ENCODE results near the gene MTMR1.

Gene MTMR1

DNA sequence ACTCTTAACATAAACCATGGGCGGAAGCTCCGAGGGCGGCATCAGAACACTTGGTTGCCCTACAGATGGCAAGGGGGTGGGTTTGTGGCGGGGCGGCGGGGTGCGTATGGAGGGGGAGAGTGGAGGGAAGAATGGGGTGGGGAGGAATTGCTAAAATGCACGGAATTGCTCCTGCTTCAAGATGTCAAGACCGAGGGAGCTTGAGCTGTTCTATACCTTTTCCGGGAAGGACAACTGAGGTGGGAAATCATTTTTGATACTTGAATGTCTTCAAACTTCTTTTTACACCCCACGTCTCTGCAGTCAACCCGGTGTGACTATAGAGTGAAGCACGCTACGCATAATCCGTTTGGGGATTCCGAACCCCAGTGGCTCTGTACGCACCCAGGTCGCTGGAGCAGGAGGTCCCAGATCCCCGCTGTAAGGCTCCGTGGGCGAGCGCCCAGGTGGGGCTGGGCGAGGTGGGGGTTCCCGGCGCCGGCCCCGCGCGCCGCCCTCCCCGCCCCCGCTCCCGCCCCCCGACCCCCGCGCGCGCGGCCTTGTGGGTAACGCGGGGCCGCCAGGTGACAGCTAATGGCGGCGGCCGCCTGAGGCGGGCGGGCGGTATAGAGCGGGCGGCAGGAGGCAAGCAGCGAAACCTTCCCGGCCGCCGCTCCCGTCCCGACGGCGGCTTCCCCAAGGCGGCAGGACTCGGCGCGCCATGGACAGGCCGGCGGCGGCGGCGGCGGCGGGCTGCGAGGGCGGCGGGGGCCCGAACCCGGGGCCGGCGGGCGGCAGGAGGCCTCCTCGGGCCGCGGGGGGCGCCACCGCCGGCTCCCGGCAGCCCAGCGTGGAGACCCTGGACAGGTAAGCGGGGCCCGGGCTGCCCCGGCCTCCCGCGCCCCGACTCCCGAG is at the start of gene MTMR1:
Gene MTMR1 (plus strand): TSS at position 566 of the 894 bp plus-strand sequence. CDS start 135 bp downstream, at position 701.
- peak; percentile 31 for DNase-seq (ENCODE audit: low read depth, low spot score)

DNA sequence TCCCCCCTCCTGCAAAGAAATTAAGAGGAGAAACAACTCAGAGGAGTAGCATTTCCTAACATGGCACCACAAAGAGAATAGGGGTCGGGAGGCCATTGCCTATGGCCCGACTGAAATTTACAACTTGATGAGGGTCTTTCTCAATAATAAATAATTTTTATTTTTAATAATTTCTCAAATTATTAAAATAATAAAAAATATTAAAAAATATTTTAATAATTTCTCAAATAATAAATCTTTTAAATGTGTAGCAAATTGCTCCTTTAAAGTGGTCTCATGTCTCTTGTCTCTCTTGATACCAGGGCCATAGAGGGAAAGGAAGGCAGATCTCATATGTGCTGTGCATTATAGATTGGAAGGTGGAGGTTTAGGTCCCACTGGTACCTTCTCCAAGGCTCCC is 49.2 kb upstream of the MTMR1 start:
- DNase-seq (ENCODE audit: low read depth, low spot score), result no peak

GRCh38 chrX:150644422-150644821 is 48.8 kb upstream of the MTMR1 start:
- DNase-seq (ENCODE audit: low read depth, low spot score), result no peak

GRCh38 chrX:150647331-150647730 is 45.9 kb upstream of the MTMR1 start:
- DNase-seq (ENCODE audit: low read depth, low spot score), result no peak

GRCh38 chrX:150648296-150648940 is 44.8 kb upstream of the MTMR1 start:
- no peak for DNase-seq (ENCODE audit: low read depth, low spot score)

DNA sequence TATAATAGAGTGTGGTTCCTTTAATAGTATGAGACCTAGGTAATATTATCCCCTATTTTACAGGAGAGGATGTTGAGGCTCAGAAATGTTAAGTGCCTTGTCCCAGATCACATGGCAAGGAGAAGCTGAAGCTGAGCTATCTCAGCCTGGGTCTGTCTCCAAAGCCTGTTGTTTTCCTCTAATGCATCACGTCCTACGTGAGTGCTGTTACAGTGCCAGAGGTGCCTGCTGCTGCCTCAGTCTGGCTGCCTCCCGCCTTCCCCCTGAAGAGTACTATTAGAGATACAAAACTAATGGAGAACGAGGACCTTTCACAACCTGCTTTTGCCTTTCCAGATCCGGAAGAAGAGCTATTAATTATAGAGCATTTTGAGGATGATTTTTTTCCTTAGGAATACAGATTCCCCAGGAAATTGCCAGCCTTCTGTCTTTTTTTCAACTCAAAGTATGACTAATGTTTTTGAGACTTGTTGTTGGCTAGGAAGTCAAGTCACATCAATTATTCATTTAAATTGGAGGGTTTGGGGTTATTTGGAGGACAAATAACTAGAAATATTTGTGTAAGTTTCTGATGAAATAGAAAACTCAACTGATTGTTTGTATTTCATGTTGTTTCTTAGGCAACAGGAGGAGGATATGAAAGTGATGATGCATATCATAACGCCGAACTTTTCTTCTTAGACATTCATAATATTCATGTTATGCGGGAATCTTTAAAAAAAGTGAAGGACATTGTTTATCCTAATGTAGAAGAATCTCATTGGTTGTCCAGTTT is 43.9 kb upstream of the MTMR1 start:
- DNase-seq (ENCODE audit: low read depth, low spot score), result no peak

DNA sequence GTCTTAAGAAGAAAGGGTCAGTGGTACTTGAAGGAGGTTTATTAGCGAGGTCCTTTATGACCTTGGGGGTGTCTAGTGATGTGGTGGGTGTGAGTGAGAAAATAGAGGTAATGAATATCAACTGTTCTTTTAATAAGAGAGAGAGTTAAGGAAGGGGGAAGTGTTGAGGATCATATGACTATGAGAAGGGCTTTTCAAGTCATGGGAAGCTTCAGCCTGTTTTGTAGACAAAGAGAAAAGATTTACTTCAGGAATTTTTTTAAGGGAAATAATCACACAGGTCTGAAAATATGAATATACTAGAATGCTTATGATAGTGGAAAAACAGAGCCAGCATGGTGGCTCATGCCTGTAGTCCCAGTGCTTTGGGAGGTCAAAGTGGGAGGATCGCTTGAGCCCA is 41.3 kb upstream of the MTMR1 start:
- no peak for DNase-seq (ENCODE audit: low read depth, low spot score)

- DNase-seq (ENCODE audit: low read depth, low spot score), result no peak
Observed at GRCh38 chrX:150655788-150656187, 37.4 kb upstream of the MTMR1 start.

DNA sequence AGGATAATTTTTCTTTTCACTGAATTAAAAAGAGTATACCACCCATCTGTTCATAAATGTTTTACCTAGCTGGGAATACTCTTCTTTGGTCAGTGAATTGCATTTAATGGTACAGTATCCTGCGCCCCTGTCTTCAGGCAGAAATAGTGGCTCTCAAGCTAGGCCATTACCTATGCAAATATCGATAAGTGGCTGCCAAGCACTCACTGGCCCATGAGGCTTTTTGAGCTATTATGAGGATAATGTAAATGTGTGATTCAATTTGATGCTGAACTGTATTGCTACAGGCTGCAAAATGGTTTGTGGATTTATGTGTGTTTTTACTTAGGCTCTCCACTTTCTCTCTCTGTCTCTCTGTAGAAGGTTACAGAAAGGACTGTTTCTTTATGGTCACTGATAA is 30.1 kb upstream of the MTMR1 start:
- no peak for DNase-seq (ENCODE audit: low read depth, low spot score)

DNA sequence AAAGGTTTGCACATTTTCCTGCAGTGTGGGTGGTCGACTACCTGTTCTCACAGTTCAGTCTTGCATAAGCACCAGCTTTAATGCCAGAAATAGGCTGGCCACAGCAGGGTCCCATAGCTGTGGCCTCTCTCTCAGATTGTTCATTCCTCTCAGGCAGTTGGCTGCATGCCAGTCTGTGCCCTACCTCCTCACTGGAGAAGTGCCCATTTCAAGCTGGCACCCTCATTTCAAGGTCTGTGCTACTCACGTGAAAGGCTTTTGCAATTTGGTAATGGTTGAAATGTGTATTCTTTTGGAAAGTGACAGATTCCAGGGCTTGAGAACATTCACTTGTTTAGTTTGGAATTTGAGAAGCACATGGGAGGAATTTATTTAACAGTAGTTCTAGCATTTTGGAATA is 28.9 kb upstream of the MTMR1 start:
- DNase-seq (ENCODE audit: low read depth, low spot score), result no peak

- DNase-seq (ENCODE audit: low read depth, low spot score), result no peak
Observed at GRCh38 chrX:150676221-150676620, 17.0 kb upstream of the MTMR1 start.

DNA sequence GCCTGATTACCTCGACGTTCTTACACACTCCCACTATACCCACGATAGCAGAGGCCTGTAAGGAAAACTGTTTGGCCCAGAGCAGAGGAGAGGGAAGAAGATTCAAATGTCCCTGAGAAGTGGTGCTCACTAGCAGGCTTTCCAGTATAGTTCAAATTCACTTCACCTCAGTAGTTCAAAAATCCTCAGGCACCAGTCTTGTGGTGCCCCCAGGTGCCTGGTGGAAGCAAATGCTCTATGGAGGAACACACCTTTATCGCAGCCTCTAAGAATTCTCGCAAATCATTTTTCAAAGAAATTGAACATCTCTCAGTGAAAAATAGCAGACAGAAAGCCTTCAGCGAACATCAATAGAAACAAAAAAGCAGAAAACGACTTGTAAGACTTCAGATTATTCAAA is 12.2 kb upstream of the MTMR1 start:
- no peak for DNase-seq (ENCODE audit: low read depth, low spot score)

DNA sequence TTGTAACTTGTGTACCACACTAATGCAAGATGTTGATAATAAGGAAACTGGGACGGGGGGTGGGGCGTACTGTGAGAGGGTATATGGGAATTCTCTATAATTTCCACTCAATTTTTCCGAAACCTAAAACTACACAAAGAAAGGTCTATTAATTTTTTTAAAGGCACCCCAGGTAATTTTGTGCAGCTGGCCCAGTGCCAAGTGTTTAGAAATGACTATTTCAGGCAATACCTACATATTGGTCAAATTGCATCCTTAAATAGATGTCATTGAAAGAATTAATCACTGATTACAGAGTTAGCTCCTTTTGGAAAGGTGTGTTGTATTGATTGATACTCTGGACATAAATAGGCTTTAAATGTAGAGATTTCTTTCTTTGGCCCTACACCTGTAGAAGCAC is 10.1 kb upstream of the MTMR1 start:
- no peak for DNase-seq (ENCODE audit: low read depth, low spot score)

DNA sequence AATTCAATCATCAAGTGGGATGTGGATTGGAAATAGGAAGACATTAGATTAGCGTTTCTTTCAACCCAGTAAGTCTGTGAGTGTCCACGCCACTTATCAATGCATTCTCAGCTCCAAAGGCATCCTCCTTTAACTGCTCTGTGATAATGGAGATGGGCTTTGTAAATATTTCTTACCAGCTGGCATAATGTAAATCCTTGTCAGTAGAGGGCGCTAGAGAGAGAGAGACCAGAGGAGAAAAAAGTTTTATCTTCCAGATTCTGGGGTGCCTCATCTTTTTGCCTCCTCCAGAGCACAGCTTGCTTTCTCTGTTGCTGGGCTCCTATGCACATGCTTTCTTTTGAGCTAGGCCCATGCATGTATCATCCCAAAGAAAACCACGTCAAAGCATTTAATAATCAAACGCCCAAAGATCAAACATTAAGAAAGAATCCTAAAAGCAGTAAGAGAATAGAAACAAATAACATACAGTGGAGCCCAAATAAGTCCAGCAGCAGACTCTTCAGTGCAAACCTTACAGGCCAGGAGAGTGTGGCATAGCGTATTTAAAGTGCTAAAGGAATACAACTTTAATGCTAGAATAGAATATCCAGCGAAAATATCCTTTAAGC is 9.6 kb upstream of the MTMR1 start:
- no peak for DNase-seq (ENCODE audit: low read depth, low spot score)

GRCh38 chrX:150688911-150689451 is 4.2 kb upstream of the MTMR1 start:
- DNase-seq (ENCODE audit: low read depth, low spot score), result no peak

- DNase-seq (ENCODE audit: low read depth, low spot score), result no peak
Observed at GRCh38 chrX:150690126-150690525, 3.1 kb upstream of the MTMR1 start.

- DNase-seq (ENCODE audit: low read depth, low spot score), result no peak
Observed at GRCh38 chrX:150692296-150692695, 900 bp upstream of the MTMR1 start.

DNA sequence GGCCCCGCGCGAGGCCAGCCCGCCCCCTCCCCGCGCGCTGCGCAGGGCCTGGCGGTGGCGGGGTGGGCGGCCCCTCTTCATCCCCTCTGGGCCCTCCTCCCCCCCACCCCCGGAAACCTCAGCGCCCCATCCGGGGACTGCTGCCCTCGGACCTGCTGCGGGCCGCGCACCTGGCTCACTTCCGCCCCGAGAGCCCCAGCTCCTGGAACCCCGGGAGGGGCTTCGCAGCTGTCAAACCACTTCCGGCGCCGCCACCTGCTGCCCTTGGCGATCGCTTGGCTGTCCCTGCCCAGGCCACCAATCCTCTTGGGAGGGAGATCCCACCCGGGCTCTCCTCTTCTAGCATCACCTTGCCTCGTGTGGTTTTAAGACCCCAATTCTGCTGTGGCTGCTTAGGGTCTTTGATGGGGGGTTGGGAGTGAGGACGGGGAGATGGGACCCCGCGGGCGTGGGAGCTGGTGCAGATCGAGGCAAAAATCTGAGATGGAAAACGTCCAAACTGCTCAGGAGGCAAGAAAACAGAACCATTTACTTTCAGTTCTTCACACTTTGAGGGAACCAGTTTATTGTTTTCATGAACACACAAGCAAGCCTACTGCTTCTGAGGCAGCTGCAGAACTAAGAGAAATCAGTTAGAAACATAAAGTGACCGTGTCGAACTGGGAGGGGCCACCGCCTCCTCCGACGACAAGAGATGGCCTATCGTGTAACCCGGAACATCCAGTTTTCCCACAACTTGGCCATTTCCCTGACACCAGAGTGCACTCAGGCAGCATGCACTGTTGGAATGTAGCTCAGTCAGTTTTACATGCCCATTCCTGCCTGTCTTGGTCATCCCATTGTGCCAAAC is 754 bp downstream of the MTMR1 start:
- peak; percentile 28 for DNase-seq (ENCODE audit: low read depth, low spot score)

DNA sequence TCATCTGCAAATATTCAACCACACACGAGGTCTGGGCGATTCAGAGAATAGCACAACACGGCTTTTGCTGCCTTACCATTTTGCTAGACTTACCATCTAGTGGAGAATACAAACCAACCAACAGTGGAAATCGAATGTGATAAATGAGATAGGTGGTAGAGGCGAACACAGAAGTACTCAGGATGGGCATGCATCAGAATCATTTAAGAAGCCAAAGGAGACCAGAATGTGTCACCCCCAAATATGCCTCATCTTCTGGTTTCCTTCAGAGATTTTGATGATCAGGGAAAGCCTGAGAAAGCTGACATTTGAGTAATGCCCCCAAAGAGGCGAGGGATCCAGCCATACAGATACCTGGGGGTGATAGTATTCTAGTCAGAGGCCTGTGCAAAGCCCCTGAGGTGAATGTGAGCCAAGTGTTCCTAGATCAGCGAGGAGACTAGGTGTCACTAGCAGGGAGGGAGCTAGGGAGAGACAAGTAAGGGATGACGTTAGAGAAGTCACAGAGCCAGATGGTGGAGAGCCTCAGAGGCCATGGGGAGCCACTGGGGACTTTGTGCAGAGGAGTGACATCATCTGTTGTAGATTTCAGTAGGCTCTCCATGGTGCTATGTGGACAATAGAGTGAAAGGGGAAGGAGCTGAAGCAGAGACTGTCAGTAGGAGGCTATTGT is 1.7 kb downstream of the MTMR1 start:
- no peak for DNase-seq (ENCODE audit: low read depth, low spot score)

GRCh38 chrX:150696331-150696730 is 3.1 kb downstream of the MTMR1 start:
- no peak for DNase-seq (ENCODE audit: low read depth, low spot score)

All from activated CD4-positive, CD25-positive, alpha-beta regulatory T cell treated with anti-CD3 and anti-CD28 coated beads, Interleukin-2, amount 50 U/mL, for 16 hours (primary cell).